GM18520 (cell line): ENCODE measurements around the gene TAF1C.

Source experiments
- ATAC-seq: cut with Tn5 transposase; IDR thresholded peaks from one replicate; pipeline ENCODE4 v1.9.1; 2021; ENCODE audit not compliant: unreplicated experiment

TAF1C gene

DNA sequence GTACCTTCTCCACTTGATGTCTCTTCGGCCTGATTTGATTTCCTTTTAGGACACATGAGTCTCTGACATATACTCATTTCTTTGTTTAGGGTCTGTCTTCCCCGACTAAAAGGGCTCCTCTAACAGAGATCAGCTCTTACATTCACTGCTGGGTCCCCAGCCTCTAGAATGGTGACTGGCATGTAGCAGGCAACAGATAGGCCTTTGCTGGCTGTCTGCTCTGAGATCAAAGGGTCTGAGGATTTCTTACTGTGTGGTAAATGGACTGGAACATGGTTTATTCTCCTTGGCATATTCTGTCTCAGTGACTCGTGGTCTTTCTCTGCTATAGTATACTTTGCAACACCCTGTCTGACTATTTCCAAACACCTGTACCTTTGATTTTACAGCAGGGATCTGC, 25.1 kb downstream of the TAF1C start:
- no peak for ATAC-seq

DNA sequence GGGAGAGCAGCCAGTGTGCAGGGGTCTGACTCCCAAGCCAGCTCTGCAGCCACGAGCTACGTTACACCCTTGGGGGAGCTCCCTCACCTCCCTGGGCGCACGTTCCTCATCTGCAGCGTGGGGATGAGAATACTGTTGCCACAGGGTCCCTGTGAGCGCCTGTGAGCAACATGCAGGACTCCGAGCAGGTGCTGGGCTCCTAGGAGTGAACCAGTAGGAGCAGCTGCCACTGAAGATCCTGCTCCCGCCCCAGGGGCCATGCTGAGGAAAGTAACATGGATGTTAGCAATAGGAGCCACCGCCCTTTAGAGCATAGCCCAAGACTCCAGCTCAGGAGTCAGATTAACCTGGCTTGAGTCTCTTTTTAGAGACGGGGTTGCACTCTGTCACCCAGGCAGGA, 25.8 kb downstream of the TAF1C start:
- ATAC-seq: no peak

GRCh38 chr16:84159800-84160199, 27.1 kb downstream of the TAF1C start:
- ATAC-seq: no peak

GRCh38 chr16:84159007-84159406, 27.9 kb downstream of the TAF1C start:
- ATAC-seq: no peak

DNA sequence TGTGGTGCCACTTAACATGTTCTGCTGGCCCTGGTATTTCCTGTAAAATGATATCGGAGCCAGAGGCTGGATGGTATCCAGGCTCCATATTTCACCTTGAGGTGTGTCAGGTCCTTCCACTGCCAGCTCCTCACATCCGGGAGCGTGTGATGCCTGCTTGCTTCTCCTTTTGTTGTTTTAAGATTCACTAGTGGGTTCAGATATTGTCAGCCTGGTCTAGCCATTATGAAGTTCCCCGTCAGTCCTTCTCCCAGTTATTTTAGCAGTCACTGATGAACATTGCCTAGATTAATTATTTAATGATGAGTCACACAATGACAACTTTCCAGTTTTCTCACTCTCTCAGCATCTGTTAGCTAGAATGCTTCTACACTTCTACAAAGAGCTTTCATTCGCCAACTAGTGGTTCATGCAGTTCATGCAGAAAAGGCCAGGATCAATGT, 30.5 kb downstream of the TAF1C start:
- ATAC-seq: no peak

DNA sequence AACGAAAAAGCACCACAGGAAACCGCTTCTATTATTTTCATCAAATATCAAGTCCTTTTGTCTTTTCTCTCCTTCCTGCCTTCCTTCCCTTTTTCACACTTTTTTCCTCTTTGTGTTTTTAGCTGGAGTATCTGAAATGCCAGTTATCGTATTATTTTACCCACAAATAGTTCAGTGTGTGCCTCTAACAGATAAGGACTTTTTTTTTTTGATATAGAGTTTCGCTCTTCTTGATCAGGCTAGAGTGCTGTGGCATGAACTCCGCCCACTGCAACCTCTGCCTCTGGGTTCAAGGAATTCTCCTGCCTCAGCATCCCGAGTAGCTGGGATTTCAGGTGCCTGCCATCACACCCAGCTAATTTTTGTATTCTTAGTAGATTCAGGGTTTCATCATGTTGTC, 31.1 kb downstream of the TAF1C start:
- no peak for ATAC-seq

DNA sequence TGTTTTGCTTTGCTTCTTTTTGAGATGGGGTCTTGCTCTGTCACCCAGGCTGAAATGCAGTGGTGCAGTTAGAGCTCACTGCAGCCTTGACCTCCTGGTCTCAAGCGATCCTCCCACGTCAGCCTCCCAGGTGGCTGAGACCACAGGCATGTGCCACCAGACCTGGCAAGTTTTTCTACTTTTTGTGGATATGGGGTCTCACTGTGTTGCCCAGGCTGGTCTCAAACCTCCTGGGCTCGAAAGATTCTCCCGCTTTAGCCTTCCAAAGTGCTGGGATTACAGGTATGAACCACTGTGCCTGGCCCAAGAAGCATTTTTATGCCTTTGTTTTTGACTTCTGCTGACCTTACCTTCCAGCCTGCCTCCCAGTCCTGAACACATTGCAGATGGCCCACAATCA, 31.6 kb downstream of the TAF1C start:
- no peak for ATAC-seq

DNA sequence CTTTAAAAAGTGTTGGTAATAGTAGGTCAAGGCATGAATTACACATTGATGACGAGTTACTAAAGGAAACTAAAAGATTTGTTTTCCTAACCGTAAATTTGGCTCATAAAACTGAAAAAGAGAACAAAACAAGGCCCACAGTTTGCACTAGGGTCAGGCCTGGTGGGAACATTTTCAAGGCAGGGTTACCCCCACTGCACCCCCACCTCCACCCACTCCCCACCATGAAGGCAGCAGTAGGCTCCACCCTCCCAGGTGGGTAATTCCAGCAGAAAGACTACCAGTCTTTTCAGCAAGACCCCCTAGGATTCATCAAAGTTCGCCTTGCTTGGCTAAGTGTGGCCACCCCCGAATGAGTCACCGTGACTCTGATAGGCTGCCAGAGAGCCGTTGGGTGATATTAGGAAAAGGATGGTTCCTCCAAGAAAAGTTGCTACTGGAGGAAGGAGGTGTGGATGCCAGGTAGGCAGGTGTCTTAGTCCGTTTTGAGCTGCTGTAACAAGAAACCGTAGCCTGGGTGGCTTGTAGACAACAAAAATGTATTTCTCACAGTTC, 33.1 kb downstream of the TAF1C start:
- ATAC-seq: no peak

- ATAC-seq: no peak
Measured at GRCh38 chr16:84150926-84151325, 35.9 kb downstream of the TAF1C start.

DNA sequence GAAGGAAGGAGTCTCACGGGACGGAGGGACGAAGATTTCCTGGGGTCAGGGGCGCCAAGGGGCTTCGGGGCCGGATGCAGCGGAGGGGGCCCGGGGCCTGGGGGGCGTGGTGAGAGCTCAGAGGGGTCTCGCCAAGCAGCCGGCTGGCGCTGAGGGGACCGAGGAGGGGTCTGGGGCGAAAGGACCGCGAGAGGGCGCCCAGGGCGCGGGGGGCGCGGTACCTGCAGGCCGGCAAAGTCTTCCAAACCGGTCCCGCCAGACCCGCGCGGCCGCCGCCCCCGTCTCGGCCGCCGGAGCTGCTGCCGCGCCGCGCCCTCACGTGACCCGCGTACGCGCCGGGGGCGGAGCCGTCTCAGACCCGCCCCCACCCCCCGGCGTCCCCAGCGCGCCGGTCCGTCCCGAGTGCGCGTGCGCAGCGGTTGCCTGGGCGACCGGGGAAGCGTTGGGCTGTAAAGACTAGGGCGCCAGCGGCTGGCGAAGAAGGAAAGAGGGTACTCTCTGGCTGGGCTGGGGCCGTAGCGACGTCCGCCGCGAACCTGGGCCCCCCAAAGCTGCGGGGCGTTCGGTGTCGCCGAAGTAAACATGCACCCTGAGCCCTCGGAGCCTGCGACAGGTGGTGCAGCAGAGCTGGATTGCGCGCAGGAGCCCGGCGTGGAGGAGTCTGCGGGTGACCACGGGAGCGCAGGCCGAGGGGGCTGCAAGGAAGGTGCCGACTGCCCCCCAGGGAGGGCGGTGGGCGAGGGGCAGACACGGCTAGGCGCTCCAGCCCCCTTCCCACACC, 41.8 kb downstream of the TAF1C start, which contains the start of the genes DNAAF1 and HSDL1:
Gene DNAAF1, plus strand, starts transcription at position 450 of the 781 bp plus-strand sequence. Its CDS starts 133 bp downstream, at position 583.
Gene HSDL1, minus strand, starts transcription at position 319 of the 781 bp plus-strand sequence. CDS start 13,856 bp downstream, outside the sequence.
- ATAC-seq: peak; percentile 82

DNA sequence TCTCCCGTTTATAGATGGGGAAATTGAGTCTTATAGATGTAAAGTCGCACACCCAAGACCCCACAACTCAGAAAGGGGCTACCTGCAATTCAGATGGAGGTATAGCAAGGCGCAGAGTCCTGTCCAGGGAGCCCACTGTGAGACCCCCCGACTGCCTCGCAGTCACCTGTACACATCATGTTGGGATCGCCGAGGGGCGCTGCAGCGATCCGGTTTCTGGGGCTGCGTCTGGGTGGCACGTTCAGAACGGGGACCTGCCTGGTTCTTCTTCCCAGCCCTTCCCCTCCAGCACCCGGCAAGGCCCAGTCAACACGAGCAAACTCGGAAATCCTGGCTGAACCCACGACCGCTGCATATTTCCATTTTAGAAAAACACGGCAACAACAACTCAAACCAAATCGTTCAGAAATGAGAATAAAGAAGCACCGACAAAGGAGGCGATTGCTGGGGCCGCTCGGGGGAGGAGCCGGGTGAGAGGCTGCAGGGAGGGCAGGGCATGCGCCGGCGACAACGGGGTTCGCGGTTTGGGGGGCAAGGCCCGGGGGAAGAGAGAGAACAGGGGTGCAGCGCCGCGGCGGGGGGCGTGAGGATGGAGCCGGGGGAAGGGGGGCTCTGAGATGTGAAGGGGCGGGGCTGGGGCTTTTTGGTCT, 42.5 kb downstream of the TAF1C start:
- ATAC-seq: no peak

GRCh38 chr16:84143784-84144199, 43.1 kb downstream of the TAF1C start:
- no peak for ATAC-seq

- ATAC-seq: no peak
Measured at GRCh38 chr16:84143081-84143480, 43.8 kb downstream of the TAF1C start.

GRCh38 chr16:84141143-84141670, 45.6 kb downstream of the TAF1C start:
- no peak for ATAC-seq

GRCh38 chr16:84139628-84140258, 47.1 kb downstream of the TAF1C start:
- no peak for ATAC-seq

DNA sequence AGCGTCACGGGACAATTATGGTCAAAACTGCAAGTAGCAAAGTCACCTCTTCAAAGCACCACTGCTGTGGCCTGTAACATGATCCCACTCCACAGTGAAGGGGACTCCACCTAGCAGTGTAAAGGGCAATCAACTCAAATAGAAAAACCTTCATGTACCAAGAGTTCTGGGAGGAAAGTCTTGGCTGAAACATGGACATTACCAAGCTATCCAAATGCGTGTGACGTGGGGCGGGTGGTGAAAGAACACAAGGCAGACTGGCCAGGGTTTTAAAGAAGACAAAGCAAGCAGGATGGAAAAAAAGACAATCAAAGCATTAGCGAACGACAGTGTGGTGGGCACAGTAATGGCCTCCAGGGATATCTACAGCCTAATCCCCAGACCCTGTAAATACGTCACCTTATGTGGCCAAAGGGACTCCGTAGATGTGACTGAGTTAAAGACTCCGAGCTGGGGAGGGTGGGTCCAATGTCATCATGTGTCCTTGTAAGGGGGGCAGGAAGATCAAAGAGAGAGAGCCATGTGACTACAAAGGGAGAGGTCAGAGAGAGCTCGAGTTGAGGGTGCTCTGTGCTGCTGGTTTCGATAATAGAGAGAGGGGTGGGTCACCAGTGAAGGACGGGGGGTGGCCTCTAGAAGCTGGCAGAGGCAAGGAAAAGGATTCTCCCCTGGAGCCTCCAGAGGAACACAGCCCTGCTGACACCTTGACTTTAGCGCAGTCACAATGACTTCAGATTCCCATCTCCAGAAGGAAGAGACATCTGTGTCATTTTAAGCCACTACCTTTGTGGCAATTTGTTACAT, 47.8 kb downstream of the TAF1C start:
- no peak for ATAC-seq

GRCh38 chr16:84138500-84138823, 48.4 kb downstream of the TAF1C start:
- no peak for ATAC-seq

DNA sequence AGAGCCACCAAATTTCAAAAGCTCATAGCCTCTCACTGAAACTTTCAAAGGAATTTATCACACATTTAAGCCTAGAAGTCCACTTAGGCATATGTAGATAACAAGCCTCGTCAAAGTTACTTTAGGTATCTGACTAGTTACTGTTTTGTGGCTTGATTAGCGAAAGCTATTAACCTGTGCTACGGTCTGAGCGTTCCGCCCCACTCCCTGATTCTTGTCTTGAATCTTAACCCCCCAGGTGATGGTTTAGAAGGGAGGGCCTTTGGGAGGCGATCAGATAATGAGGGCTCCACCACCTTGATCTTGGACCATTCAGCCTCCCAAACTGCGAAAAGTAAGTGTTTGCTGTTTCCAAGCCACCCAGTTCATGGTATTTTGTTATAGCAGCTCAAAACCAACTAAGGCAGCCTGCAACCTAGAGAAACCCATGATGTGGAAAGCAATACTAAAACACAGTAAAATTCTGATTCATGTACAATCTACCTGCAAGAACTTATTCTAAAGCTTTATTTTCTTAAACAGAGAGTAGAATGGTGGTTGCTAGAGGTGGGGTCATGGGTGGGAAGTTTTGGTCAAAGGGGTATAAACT, 49.0 kb downstream of the TAF1C start:
- ATAC-seq: no peak

DNA sequence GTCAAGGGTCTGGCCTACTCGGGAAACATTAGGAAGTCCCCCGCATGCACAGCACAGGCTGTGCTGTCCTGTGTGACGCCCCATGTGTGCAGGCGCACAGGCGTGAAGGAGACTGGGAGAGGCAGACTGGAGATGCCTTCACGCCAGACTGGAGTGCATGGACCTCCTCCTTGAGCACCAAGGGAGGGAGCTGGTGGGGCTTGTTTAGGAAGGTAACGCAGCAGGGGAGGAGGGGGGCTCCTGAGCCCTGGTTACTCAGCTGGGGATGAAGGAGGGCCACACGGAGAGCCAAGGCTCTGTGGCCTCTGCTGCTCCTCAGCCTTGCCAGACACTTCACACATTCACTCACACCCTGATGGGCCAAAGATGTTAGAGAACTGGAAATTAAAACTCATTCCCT, 49.6 kb downstream of the TAF1C start:
- ATAC-seq: no peak
